GM19240 (cell line): ENCODE results near the gene SRP72.
"Not testable (repeated sequence)": the region's sequence is repeated elsewhere in the genome, so short reads cannot be mapped to it uniquely, and the experiment has no call there.

Experiments
- DNase-seq: peaks from one replicate; pipeline ENCODE4 v3.0.0; 2011; ENCODE audit warnings: low spot score; ENCODE audit not compliant: insufficient read length

The SRP72 gene

GRCh38 chr4:56464581-56464980, 2.8 kb upstream of the SRP72 start:
- DNase-seq = no peak

- no peak for DNase-seq
These were observed 1.7 kb upstream of the SRP72 start for GRCh38 chr4:56465599-56466295.

- not testable (repeated sequence) for DNase-seq
These were observed 1.1 kb upstream of the SRP72 start for GRCh38 chr4:56466296-56466761.

DNA sequence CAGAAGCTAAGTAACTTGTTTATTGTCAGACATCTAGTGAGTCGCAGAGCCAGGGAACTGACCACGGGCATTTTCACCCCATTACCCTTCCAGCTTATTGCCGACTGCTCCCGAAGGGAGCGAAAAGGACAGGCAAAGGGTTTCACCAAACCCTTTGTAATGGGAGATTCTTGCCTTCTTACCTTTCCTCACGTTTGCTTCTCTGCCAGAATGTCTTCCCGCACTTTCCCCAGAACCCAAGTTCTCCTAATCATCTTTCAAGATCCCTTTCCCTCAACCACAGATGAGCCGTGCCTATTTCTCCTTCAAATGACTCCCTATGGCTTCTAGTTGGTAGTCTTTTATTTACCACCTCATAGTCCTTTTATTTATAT, 520 bp upstream of the SRP72 start:
- DNase-seq = no peak

DNA sequence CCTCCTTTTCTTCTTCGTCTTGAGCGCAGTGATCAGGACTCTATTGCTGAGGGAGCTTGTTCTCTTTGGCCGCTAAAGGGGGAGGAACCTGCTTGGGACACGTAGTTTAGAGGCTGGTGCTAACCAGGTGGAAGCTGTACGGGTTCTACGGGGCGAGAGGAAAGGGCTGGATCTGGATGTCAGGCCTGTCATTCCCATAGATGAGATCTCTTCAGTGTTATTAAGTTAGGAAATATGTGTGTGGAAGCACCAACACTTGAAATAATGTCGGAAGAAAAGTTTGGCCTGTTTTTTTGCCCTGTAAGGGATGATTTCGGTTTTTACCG, 643 bp downstream of the SRP72 start:
- DNase-seq = no peak

DNA sequence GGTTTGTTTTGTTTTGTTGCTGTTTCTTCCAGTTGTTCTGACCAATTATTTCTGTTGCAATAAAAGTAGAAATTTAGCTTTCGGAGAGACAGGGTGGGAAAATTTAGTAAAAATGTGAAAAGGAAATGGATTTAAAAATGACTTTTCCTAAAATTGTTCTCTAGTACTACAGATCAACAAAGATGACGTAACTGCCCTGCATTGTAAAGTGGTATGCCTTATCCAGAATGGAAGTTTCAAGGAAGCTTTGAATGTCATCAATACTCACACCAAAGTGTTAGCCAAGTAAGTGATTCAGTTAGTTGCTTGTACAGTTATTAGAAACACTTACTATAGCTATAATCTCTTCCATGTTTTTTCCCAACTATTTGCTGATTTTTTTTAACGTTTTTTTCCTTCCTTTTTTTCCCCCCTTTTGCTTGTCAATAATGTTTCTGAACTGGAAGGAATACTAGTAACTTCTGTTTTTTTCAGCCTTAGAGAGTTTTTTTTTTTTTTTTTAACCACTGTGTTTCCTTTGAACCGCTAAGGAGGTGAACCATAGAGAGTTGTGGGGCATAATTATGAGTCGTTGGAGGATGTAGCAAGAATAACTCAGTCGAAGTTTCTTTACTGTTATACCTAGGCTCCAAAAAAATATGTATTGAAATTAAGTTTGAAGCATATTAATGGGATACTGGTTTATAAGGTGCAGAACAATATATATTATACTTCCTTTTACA, 2.2 kb downstream of the SRP72 start:
- no peak for DNase-seq

DNA sequence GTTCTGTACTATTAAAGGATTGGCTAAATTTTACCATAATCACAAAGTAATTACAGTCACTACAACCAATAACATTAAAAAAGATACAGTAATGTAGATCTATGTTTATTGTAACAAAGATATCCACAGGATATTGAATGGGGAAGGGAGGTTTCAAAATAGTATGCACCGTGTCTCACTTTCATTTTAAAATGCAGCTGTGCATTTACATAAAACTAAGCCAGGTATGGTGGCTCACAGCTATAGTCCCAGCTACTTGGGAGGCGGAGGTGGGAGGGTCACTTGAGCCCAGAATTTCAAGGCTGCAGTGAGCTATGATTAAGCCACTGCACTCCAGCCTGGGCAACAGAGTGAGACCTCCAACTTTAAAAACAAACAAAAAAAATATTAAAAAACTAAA, 8.5 kb downstream of the SRP72 start:
- no peak for DNase-seq

- DNase-seq = no peak
These were observed 9.8 kb downstream of the SRP72 start for GRCh38 chr4:56477192-56477702.

GRCh38 chr4:56480691-56481090, 13.3 kb downstream of the SRP72 start:
- DNase-seq = no peak

GRCh38 chr4:56496241-56496640, 28.8 kb downstream of the SRP72 start:
- no peak for DNase-seq

GRCh38 chr4:56505269-56506130, 38.1 kb downstream of the SRP72 start, which contains the start of gene ARL9:
ARL9 (plus strand) TSS chr4:56505791; CDS start chr4:56505863, 72 bp downstream.
- no peak for DNase-seq

DNA sequence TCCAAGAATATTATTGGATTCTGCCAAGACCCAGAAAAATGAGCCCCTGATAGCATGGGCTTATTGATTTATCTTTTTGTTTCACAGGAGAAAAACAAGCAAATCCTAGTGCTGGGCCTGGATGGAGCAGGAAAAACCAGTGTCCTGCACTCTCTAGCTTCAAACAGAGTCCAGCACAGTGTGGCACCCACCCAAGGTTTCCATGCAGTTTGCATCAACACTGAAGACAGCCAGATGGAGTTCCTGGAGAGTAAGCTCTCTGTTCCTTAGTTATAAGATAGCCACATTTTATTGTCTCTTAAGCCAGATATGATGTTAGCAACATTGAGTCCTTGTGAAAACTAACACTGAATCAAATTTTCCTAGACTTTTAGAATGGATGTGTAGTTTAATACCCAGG, 43.7 kb downstream of the SRP72 start:
- no peak for DNase-seq

DNA sequence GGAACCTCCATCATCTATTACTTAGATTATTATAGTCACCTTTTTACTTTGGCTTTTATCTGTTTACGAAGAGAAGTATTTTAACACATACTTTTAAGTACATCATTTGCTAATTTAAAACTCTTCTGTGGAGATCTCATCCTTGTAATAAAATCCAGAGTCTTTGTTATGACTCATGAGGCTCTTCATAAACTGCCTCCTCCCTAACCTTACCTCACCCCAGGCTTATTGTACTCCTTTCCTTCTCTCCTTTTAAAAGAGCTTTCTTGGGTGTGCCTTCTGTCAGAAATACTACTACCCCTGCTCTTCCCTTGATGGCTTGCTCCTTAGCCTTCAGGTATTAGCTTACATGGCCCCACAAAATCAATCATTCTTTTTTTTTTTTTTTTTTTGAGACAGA, 44.7 kb downstream of the SRP72 start:
- DNase-seq = no peak

GRCh38 chr4:56513517-56513916, 46.1 kb downstream of the SRP72 start:
- no peak for DNase-seq

- no peak for DNase-seq
These were observed 63.1 kb downstream of the SRP72 start for GRCh38 chr4:56530269-56531148.

- no peak for DNase-seq
These were observed 63.8 kb downstream of the SRP72 start for GRCh38 chr4:56531149-56531770.

DNA sequence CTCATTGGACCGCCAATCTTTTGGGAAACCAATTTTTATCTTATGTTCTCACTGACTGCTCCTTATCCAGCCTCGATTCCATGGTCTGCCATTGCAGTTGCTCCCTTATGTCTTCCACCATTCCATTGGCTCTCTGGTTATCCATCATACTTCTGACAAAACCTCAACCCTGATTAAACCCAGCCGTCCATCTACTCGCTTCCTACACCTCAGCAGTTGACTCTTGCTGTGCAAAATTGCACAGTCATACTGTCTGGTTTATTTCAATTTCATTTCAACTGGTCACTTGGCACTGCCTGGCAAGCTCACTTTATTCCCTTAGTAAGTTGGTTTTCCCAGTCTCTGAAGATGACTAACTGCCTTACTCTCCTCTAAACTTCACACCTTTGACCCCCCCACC, 64.4 kb downstream of the SRP72 start:
- DNase-seq = no peak

DNA sequence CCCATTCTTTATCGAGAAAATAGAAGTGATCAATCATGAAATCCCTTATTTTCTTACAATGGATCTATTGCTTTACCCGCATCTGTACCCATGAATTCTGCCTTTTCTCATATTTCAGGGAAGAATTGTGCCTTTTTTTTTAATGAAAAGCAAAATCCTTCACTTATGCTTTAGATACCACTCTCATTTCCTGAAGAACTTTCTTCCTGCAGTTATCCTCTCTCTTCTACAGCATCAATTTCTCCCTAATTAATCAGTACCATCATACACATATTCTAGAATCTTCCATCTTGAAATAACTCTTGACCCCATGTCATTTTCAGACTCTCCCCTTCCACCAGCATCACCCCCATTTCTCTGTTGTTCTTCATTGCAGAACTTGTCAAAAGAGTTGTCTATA, 64.8 kb downstream of the SRP72 start:
- no peak for DNase-seq

DNA sequence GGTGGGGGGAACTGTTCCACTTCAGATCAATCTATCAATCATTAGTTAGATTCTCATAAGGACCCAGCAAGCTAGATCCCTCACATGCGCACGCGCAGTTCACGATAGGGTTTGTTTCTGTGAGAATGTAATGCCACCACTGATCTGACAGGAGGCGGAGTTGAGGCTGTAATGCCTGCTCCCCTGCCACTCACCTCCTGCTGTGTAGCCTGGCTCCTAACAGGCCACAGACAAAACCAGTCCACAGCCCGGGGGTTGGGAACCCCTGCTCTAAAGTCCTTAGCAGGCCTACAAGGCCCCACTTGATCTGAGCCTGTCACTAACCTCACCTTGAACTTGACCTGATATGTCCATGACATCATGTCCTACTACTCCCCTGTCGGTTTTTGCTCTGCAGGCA, 68.5 kb downstream of the SRP72 start:
- no peak for DNase-seq

- no peak for DNase-seq
These were observed 69.7 kb downstream of the SRP72 start for GRCh38 chr4:56537147-56537546.

DNA sequence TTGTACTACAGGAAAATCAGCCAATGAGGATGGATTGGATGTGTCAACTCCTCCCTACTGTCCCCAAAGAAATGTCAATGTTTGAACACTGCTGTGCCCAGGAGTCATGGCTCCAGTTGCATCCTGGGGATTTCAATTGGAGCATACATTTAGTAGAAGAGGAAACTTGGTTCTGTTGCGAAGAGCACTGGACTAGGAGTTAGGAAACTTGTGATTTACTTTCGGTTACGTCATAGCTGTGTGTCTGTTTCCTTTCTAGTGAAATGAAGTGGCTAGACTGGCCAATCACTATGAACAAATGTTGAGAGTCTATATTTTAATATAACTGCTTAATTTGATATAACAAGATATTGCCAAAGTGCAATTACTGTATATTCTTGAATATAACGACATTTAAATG, 73.4 kb downstream of the SRP72 start:
- DNase-seq = no peak
